GM12892 (cell line): ENCODE measurements around the gene CD38.

Experiments
- POLR2A ChIP-seq: IDR thresholded peaks from 2 replicates; pipeline ENCODE4 v1.6.1; 2011; ENCODE audit warnings: low read depth, low read length, control low read depth
- POLR2AphosphoS5 ChIP-seq: IDR thresholded peaks from 2 replicates; pipeline ENCODE4 v1.6.1; 2011; ENCODE audit warnings: low read depth, low read length, control low read depth
- TAF1 ChIP-seq: IDR thresholded peaks from 2 replicates; pipeline ENCODE4 v1.6.1; 2011; ENCODE audit warnings: low read depth, mild to moderate bottlenecking, control low read depth, low read length, borderline replicate concordance

GRCh38 chr4:15851969-15852368 is 73.8 kb downstream of the CD38 start:
- no peak for TF ChIP-seq POLR2A
- no peak for TF ChIP-seq POLR2AphosphoS5
- no peak for TF ChIP-seq TAF1
